ENCODE results near the gene GPR55.

- TF ChIP-seq, protein P1, sequence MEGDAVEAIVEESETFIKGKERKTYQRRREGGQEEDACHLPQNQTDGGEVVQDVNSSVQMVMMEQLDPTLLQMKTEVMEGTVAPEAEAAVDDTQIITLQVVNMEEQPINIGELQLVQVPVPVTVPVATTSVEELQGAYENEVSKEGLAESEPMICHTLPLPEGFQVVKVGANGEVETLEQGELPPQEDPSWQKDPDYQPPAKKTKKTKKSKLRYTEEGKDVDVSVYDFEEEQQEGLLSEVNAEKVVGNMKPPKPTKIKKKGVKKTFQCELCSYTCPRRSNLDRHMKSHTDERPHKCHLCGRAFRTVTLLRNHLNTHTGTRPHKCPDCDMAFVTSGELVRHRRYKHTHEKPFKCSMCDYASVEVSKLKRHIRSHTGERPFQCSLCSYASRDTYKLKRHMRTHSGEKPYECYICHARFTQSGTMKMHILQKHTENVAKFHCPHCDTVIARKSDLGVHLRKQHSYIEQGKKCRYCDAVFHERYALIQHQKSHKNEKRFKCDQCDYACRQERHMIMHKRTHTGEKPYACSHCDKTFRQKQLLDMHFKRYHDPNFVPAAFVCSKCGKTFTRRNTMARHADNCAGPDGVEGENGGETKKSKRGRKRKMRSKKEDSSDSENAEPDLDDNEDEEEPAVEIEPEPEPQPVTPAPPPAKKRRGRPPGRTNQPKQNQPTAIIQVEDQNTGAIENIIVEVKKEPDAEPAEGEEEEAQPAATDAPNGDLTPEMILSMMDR (IDR thresholded peaks at IDR 0.05), result no peak
- TF ChIP-seq POLR2A (IDR thresholded peaks at IDR 0.05), result no peak
Measured at GRCh38 chr2:230893841-230894781, 30.9 kb downstream of the GPR55 start.
